SK-N-SH treated with all-trans-retinoic acid at 6 μM for 48 hours (cell line): ENCODE measurements around the gene GSTP1.
"Not testable (repeated sequence)": the region's sequence is repeated elsewhere in the genome, so short reads cannot be mapped to it uniquely, and the experiment has no call there.

Experiments
- ATAC-seq: fragments of 200-7000 bp; cut with Tn5 transposase; 3 replicates; pipeline ENCODE4 v1.9.1; 2020; ENCODE audit warnings: mild to moderate bottlenecking, moderate library complexity
- ARNTL ChIP-seq: fragments of 450-650 bp; formaldehyde crosslinking; IDR thresholded peaks from 2 replicates; pipeline ENCODE4 v1.5.0; 2020; ENCODE audit warnings: low read depth, mild to moderate bottlenecking, moderate library complexity, borderline replicate concordance
- CREB5 ChIP-seq: fragments of 250-450 bp; sonication (Bioruptor Pico); IDR thresholded peaks from 2 replicates; pipeline ENCODE4 v1.5.1; 2020; ENCODE audit warnings: low read depth, mild to moderate bottlenecking, moderate library complexity
- CSDC2 ChIP-seq: fragments of 250-450 bp; sonication (Bioruptor Pico); IDR thresholded peaks from 2 replicates; pipeline ENCODE4 v1.5.0; 2020; ENCODE audit warnings: mild to moderate bottlenecking, moderate library complexity
- ESRRG ChIP-seq: fragments of 250-450 bp; sonication (Bioruptor Pico); IDR thresholded peaks from 2 replicates; pipeline ENCODE4 v1.6.1; 2021; ENCODE audit warnings: mild to moderate bottlenecking
- GLIS3 ChIP-seq: fragments of 250-450 bp; sonication (Bioruptor Pico); IDR thresholded peaks from 2 replicates; pipeline ENCODE4 v1.5.0; 2020; ENCODE audit warnings: mild to moderate bottlenecking, moderate library complexity
- ISL1 ChIP-seq: fragments of 250-450 bp; sonication (Bioruptor Pico); IDR thresholded peaks from 2 replicates; pipeline ENCODE4 v2.1.2; 2022; ENCODE audit warnings: mild to moderate bottlenecking, moderate library complexity
- OSR1 ChIP-seq: fragments of 250-450 bp; sonication (Bioruptor Pico); IDR thresholded peaks from 2 replicates; pipeline ENCODE4 v1.8.0; 2022; ENCODE audit warnings: moderate library complexity, mild to moderate bottlenecking, inconsistent platforms
- PATZ1 ChIP-seq: fragments of 250-450 bp; sonication (Bioruptor Pico); IDR thresholded peaks from 2 replicates; pipeline ENCODE4 v1.8.0; 2020; ENCODE audit warnings: mild to moderate bottlenecking, moderate library complexity, borderline replicate concordance
- POU6F1 ChIP-seq: fragments of 250-450 bp; sonication (Bioruptor Pico); IDR thresholded peaks from 2 replicates; pipeline ENCODE4 v1.8.0; 2021; ENCODE audit warnings: low read depth, mild to moderate bottlenecking, moderate library complexity, borderline replicate concordance
- PPARA ChIP-seq: fragments of 250-450 bp; sonication (Bioruptor Pico); IDR thresholded peaks from 2 replicates; pipeline ENCODE4 v1.5.0; 2020; ENCODE audit warnings: mild to moderate bottlenecking, borderline replicate concordance
- RARB ChIP-seq: fragments of 250-450 bp; sonication (Bioruptor Pico); IDR thresholded peaks from 2 replicates; pipeline ENCODE4 v1.8.0; 2021; ENCODE audit warnings: mild to moderate bottlenecking, moderate library complexity
- TCF4 ChIP-seq: fragments of 250-450 bp; sonication (Bioruptor Pico); IDR thresholded peaks from 2 replicates; pipeline ENCODE4 v1.8.0; 2021; ENCODE audit warnings: mild to moderate bottlenecking, moderate library complexity, borderline replicate concordance
- TSHZ2 ChIP-seq: fragments of 250-450 bp; sonication (Bioruptor Pico); IDR thresholded peaks from 2 replicates; pipeline ENCODE4 v1.5.0; 2020; ENCODE audit warnings: mild to moderate bottlenecking, moderate library complexity
- ZC3H10 ChIP-seq: fragments of 250-450 bp; sonication (Bioruptor Pico); IDR thresholded peaks from 2 replicates; pipeline ENCODE4 v1.5.1; 2021; ENCODE audit warnings: mild to moderate bottlenecking, moderate library complexity
- ZFP3 ChIP-seq: fragments of 250-450 bp; sonication (Bioruptor Pico); IDR thresholded peaks from 2 replicates; pipeline ENCODE4 v1.5.0; 2020; ENCODE audit warnings: mild to moderate bottlenecking, moderate library complexity
- ZNF8 ChIP-seq: fragments of 450-650 bp; formaldehyde crosslinking; IDR thresholded peaks from 2 replicates; pipeline ENCODE4 v1.5.0; 2020; ENCODE audit warnings: mild to moderate bottlenecking, moderate library complexity

Gene GSTP1

GRCh38 chr11:67601098-67601497 is 17.5 kb downstream of the GSTP1 start:
- ATAC-seq = no peak
- no peak for TF ChIP-seq ISL1 (CRISPR knock-in tag)
- no peak for TF ChIP-seq CREB5 (CRISPR knock-in tag)
- no peak for TF ChIP-seq OSR1 (CRISPR knock-in tag)

GRCh38 chr11:67604119-67604518 is 20.5 kb downstream of the GSTP1 start:
- ATAC-seq = not testable (repeated sequence)

- ATAC-seq = no peak
Observed at GRCh38 chr11:67604815-67605214, 21.2 kb downstream of the GSTP1 start.

GRCh38 chr11:67605231-67606011 is 21.8 kb downstream of the GSTP1 start:
- TF ChIP-seq RARB (CRISPR knock-in tag) = no peak
- no peak for TF ChIP-seq TSHZ2 (CRISPR knock-in tag)
- no peak for TF ChIP-seq ISL1 (CRISPR knock-in tag)
- TF ChIP-seq GLIS3 = no peak
- no peak for ATAC-seq

More at GRCh38 chr11:67604815-67605214, 21.2 kb downstream of the GSTP1 start:
- no peak for TF ChIP-seq ZFP3 (CRISPR knock-in tag)
- no peak for TF ChIP-seq OSR1 (CRISPR knock-in tag)
- TF ChIP-seq ARNTL = no peak
- no peak for TF ChIP-seq CSDC2 (CRISPR knock-in tag)
- TF ChIP-seq PATZ1 (CRISPR knock-in tag) = no peak
- TF ChIP-seq TCF4 (CRISPR knock-in tag) = no peak
- TF ChIP-seq GLIS3 = no peak
- TF ChIP-seq CREB5 (CRISPR knock-in tag) = no peak
- TF ChIP-seq ZC3H10 (CRISPR knock-in tag) = no peak
- no peak for TF ChIP-seq PPARA (CRISPR knock-in tag)
- TF ChIP-seq POU6F1 (CRISPR knock-in tag) = no peak
- TF ChIP-seq ZNF8 (CRISPR knock-in tag) = no peak

- no peak; the same call in 2 of the 3 replicates for ATAC-seq
- TF ChIP-seq ESRRG (no peak), PATZ1 (CRISPR knock-in tag) (no peak), POU6F1 (CRISPR knock-in tag) (no peak), TCF4 (CRISPR knock-in tag) (no peak), RARB (CRISPR knock-in tag) (no peak), CSDC2 (CRISPR knock-in tag) (no peak), TSHZ2 (CRISPR knock-in tag) (no peak), GLIS3 (no peak)
Observed at GRCh38 chr11:67606093-67606491, 22.5 kb downstream of the GSTP1 start.
